ENCODE measurements around the gene GRID2. TPM values are rescaled to one million over a fixed set of nuclear protein-coding genes. Genes with fewer than 3 reads are reported as not detected.

Gene GRID2
- total and polyA plus RNA-seq, 4 donors: under 0.01 to 0.02 TPM; not detected in 2

GRCh38 chr4:92776080-92776479 lies 472.3 kb downstream of the GRID2 start:
- H3K27ac ChIP-seq (ENCODE audit: low read depth in 1 of 2, low read length in 2 of 2): no peak overlapping the region
- no peak for DNase-seq (ENCODE audit: low spot score)
- no peak for TF ChIP-seq NR2F2 (IDR thresholded peaks at IDR 0.05)
- no peak for TF ChIP-seq TAF1 (conservative IDR thresholded peaks at IDR 0.05)
- no peak for TF ChIP-seq REST (IDR thresholded peaks at IDR 0.05)
- no peak for TF ChIP-seq FOXA1 (IDR thresholded peaks at IDR 0.05)
- no peak for TF ChIP-seq ATF3 (IDR thresholded peaks at IDR 0.05)
- TF ChIP-seq JUND (IDR thresholded peaks at IDR 0.05): no peak
- TF ChIP-seq, protein P1, sequence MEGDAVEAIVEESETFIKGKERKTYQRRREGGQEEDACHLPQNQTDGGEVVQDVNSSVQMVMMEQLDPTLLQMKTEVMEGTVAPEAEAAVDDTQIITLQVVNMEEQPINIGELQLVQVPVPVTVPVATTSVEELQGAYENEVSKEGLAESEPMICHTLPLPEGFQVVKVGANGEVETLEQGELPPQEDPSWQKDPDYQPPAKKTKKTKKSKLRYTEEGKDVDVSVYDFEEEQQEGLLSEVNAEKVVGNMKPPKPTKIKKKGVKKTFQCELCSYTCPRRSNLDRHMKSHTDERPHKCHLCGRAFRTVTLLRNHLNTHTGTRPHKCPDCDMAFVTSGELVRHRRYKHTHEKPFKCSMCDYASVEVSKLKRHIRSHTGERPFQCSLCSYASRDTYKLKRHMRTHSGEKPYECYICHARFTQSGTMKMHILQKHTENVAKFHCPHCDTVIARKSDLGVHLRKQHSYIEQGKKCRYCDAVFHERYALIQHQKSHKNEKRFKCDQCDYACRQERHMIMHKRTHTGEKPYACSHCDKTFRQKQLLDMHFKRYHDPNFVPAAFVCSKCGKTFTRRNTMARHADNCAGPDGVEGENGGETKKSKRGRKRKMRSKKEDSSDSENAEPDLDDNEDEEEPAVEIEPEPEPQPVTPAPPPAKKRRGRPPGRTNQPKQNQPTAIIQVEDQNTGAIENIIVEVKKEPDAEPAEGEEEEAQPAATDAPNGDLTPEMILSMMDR (IDR thresholded peaks at IDR 0.05; ENCODE audit: low read depth, low read length, missing input control): no peak
- TF ChIP-seq YY1 (IDR thresholded peaks at IDR 0.05): no peak
- no peak for TF ChIP-seq RAD21 (IDR thresholded peaks at IDR 0.05)
- TF ChIP-seq HNF4G (IDR thresholded peaks at IDR 0.05): no peak
- H3K27me3 ChIP-seq (ENCODE audit: control insufficient read depth in 4 of 4, insufficient read depth in 4 of 4, low read length in 3 of 4): no peaks in the 10 kb centered on the region
- WGBS: 86% methylated on average over 3 of the region's 3 CpGs
- no peaks in the 10 kb centered on the region for H3K9me3 ChIP-seq (ENCODE audit: control insufficient read depth in 4 of 4, low read length in 3 of 4)
- H3K4me1 ChIP-seq (ENCODE audit: control insufficient read depth in 4 of 4, insufficient read depth in 4 of 4, low read length in 3 of 4): no peaks in the 10 kb centered on the region
- H3K9ac ChIP-seq (ENCODE audit: low read depth in 1 of 2, low read length in 2 of 2): no peak overlapping the region
- no peaks in the 10 kb centered on the region for H3K36me3 ChIP-seq (ENCODE audit: control insufficient read depth in 4 of 4, insufficient read depth in 3 of 4, low read depth in 1 of 4, low read length in 3 of 4)
- H3K4me3 ChIP-seq (ENCODE audit: low read depth in 1 of 3, low read length in 3 of 3): no peak overlapping the region

DNA sequence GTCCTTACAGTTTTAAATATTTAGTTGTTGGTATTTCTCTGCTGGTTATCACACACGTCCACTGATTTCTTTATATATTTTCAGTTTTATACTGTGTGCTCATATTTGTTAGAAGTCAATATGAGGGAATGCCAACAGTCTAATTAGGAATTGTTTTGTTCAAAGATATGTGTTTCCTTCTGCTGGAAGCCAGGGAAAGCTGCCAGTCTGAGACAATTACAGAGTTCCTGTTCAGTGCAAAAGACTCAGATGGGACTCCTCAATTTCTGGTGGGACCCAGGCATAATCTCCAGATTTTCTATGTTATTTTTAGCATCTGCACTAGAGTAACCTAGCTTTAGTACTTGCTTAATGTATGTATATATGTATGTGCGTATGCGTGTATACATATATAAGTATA lies 486.0 kb downstream of the GRID2 start:
- WGBS: 87% methylated on average over 3 of the region's 3 CpGs
- no peak overlapping the region for H3K9ac ChIP-seq (ENCODE audit: low read depth in 1 of 2, low read length in 2 of 2)
- H3K4me1 ChIP-seq (ENCODE audit: control insufficient read depth in 4 of 4, insufficient read depth in 4 of 4, low read length in 3 of 4): no peaks in the 10 kb centered on the region
- H3K9me3 ChIP-seq (ENCODE audit: control insufficient read depth in 4 of 4, low read length in 3 of 4): no peaks in the 10 kb centered on the region
- no peak for DNase-seq (ENCODE audit: low spot score)
- no peak overlapping the region for H3K4me3 ChIP-seq (ENCODE audit: low read depth in 1 of 3, low read length in 3 of 3)
- TF ChIP-seq RXRA (IDR thresholded peaks at IDR 0.05) (no peak), GABPA (IDR thresholded peaks at IDR 0.05 in 1 of 2, conservative IDR thresholded peaks at IDR 0.05 in 1 of 2) (no peak), JUND (IDR thresholded peaks at IDR 0.05) (no peak), YY1 (IDR thresholded peaks at IDR 0.05) (no peak), FOXA2 (IDR thresholded peaks at IDR 0.05) (no peak), MAX (IDR thresholded peaks at IDR 0.05) (no peak), FOXA1 (IDR thresholded peaks at IDR 0.05) (no peak), EGR1 (IDR thresholded peaks at IDR 0.05; ENCODE audit: low read depth in 2 of 2) (no peak), HNF4G (IDR thresholded peaks at IDR 0.05) (no peak), TAF1 (conservative IDR thresholded peaks at IDR 0.05) (no peak), RAD21 (IDR thresholded peaks at IDR 0.05) (no peak), REST (IDR thresholded peaks at IDR 0.05) (no peak), NR2F2 (IDR thresholded peaks at IDR 0.05) (no peak)
- TF ChIP-seq, protein P1 (IDR thresholded peaks at IDR 0.05; ENCODE audit: low read depth, low read length, missing input control): no peak
- no peaks in the 10 kb centered on the region for H3K36me3 ChIP-seq (ENCODE audit: control insufficient read depth in 4 of 4, insufficient read depth in 3 of 4, low read depth in 1 of 4, low read length in 3 of 4)
- H3K27ac ChIP-seq (ENCODE audit: low read depth in 1 of 2, low read length in 2 of 2): no peak overlapping the region
- H3K27me3 ChIP-seq (ENCODE audit: control insufficient read depth in 4 of 4, insufficient read depth in 4 of 4, low read length in 3 of 4): no peaks in the 10 kb centered on the region

Data from liver (tissue), 9 donors.